GM19397 (cell line): ENCODE results near the gene RACGAP1.
"Not testable (repeated sequence)": the region's sequence is repeated elsewhere in the genome, so short reads cannot be mapped to it uniquely, and the experiment has no call there.

Source experiments
- ATAC-seq: cut with Tn5 transposase; IDR thresholded peaks from one replicate; pipeline ENCODE4 v1.9.1; 2021; ENCODE audit warnings: mild to moderate bottlenecking, moderate library complexity; ENCODE audit not compliant: unreplicated experiment

The RACGAP1 gene

DNA sequence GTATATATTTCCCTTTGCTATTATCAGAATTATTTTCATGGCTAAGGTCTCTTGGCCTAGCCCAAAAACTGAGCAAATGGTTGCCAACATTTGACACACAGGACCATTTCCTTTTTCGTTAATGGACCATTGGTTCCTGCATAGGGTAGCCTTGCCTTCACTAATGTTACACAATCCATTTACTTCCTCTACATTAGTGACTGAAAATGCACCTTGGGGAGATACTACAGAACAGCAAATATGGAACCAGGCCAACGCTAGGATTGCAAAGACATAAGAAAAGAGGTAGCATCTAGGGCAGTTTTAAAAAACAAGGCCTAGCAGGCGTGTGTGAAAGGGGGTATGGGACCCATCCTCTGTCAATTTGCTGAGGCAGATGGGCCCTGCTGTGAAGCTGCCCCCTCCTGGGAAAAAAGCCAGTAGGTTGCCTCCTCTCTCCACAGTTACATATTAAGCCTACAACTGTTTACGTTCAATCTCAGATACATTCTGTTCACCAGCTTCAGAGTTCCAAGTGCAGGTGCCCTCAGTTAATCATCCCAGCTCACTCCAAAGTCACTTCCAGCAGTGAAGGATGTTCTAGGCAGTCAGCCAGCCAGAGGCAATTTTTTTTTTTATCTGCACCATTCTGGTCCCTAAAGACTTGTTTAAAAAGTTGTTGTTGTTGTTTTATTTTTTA lies 37.5 kb downstream of the RACGAP1 start:
- no peak for ATAC-seq

DNA sequence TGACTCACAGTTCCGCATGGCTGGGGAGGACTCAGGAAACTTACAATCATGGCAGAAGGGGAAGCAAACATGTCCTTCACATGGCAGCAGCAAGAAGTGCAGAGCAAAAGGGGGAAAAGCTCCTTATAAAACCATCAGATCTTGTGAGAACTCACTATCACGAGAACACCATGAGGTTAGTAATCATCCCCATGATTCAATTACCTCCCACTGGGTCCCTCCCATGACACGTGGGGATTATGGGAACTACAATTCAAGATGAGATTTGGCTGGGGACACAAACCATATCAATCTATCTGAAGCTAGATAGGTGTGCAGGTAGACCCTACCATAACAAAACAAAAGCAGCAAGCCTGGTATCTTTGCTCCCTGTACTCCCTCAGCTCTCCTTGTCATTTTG lies 38.8 kb downstream of the RACGAP1 start:
- ATAC-seq = not testable (repeated sequence)

- no peak for ATAC-seq
Measured at GRCh38 chr12:49985981-49986380, 39.3 kb downstream of the RACGAP1 start.

DNA sequence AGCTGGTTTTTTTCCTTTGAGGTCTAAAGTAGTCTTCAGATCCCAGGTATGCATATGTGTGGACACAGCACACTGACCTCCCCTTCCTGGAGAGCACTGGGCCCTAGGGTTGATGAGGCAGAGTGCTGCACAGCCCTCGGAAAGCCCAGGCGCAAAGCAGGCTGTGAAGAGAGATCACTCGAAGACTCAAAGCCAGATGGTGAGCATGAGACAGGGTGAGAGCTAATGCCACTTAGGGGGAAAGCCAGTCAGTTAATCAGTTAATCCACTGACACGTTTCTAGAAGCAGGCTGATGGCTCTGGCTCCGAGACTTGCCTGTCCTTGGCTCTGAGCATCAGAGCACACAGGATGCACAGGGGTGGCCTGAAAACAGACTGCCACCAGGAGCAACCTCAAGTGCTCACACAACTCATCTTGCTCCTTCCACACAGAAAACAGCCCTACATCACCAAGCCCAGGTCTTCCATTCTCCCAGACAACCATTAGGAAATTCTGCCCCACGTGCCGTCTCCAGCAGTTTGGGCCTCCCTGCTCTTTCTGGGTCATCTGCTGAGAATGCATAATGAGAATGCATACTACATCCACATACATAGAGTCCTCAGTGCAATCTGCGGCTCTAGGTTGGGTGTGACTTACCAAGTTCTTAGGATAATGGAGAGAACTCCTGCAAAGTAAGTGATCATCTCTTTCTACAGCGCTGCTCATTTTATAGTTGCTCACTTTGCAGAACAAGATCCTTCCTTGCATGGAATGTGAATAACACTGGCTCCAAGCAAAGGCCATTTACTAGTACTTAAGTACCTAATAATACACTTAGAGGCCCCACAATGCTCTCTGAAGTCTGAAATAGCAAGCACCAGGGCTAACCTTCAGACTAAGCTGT lies 40.6 kb downstream of the RACGAP1 start:
- no peak for ATAC-seq

DNA sequence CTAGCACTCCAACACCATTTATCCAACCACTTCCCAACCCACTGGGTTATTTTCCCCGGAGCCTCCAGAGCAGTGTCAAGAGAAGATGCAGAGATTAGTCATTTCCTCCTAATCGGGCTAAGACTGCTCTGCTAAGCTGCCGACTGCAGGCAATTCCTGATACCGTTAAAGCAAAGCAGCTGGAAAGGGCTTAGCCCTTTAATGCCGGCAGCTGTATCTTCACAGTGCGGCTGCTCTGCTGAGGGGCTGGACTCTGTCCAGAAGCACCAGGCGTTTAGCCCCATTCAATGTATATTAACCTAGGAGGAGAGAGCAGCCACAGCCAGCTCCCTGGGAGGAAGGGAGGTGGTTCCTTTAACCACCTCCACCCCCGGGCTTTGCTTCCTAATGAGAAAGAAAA lies 41.4 kb downstream of the RACGAP1 start:
- ATAC-seq = no peak

DNA sequence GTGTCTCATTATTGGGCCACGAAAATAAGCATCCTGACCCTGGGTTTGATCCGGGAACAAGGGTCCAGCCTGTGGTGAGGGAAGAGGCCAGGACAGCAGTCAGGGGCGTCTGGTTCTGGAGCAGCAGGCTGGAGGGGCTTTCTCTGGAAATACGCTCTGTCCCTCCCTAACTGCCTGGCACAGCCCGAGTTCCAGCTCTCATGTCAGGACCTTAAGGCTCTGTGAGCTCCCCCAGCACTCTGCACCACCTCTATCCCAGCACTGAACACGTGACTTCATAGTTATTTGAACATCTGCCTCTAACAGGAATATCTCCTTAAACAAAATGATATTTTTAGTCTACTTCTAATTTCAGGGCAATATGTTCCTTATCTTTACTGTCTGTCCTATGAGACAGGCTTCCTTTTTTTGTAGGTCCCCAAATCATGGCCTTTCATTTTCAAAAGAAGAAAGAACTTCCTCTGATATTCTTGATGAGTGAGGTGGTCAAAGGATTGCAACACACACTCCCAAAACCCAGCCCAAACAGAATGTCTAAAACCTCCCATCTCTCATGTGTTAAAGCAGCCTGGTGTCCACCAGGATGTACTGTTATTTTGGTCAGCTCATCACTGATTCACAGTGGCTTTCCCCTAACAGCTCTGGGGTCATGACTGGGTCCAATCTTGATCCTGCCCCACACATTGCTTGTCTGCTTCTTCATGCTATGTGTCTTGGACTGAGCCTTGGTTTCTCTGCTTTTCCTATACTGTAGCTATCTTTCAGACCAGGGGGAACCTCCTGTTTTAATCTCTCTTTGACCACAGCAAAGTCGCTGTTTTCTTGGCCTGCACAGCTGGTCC lies 42.8 kb downstream of the RACGAP1 start:
- ATAC-seq = no peak

- no peak for ATAC-seq
Measured at GRCh38 chr12:49980501-49981349, 44.6 kb downstream of the RACGAP1 start.

DNA sequence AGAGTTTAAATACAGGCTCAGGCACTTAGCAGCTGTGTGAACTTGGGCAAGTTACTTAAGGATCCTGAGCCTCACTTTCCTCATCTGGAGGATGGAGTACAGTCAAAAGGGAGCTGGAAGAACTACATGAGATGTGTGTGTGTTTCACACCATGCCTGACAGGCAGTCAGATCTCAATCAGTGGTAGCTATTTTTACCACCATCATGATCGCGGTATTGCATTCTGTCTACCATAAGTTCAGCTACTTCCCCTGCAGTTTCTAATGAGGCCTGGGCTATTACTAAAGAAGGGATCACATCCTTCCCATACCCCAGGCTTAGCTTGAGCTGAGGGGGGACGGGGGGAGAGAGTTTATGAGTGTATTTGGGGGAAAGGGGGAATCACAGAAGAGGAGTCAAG lies 45.5 kb downstream of the RACGAP1 start:
- no peak for ATAC-seq

GRCh38 chr12:49979016-49979586 lies 46.2 kb downstream of the RACGAP1 start:
- ATAC-seq = no peak

- no peak for ATAC-seq
Measured at GRCh38 chr12:49978125-49978524, 47.2 kb downstream of the RACGAP1 start.

GRCh38 chr12:49976557-49976956 lies 48.7 kb downstream of the RACGAP1 start:
- no peak for ATAC-seq

DNA sequence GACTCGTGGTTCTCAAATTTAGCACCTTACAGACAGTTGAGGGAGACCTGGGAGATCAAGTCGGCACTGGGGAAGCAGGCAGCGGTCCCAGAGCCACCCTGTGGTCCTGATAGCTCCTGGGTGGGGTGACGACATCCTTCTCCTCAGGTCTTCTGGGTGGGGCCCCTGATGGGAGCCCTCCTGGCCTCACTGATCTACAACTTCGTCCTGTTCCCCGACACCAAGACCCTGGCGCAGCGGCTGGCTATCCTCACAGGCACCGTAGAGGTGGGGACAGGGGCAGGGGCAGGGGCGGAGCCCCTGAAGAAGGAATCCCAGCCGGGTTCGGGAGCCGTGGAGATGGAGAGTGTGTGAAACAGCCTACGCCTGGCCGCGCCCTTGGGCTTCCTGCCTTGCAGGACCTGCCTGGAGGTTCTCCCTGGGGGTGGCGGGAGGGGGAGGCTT lies 50.0 kb downstream of the RACGAP1 start:
- no peak for ATAC-seq

- no peak for ATAC-seq
Measured at GRCh38 chr12:49974677-49975317, 50.5 kb downstream of the RACGAP1 start.

GRCh38 chr12:49974231-49974675 lies 51.0 kb downstream of the RACGAP1 start:
- no peak for ATAC-seq

GRCh38 chr12:49973361-49973830 lies 51.9 kb downstream of the RACGAP1 start:
- no peak for ATAC-seq

GRCh38 chr12:49972641-49973360 lies 52.5 kb downstream of the RACGAP1 start, which contains the start of gene AQP6:
Gene AQP6, plus strand, starts transcription at chr12:49972947. Its CDS starts 227 bp downstream, at chr12:49973174.
- ATAC-seq = no peak

DNA sequence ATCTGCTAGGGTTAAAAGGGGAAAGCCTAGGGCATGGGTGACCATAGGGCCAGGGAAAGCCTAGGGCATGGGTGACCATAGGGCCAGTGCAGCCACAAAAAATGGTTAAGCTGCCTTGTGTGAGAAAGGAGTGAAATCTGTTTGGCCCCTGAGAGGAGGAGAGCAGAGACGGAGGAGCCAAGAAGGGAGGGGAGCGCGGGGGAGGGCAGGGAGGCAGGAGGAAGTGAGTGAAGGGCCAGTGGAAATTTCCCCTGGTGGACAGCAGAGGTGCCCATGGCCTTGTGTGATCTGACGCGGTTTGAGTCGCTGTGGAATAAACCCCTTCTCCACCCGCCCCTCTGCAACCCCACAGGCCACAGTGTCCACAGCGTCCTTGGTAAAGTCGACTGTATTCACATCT lies 53.2 kb downstream of the RACGAP1 start:
- no peak for ATAC-seq

- no peak for ATAC-seq
Measured at GRCh38 chr12:49971141-49971540, 54.2 kb downstream of the RACGAP1 start.

GRCh38 chr12:49970658-49971057 lies 54.6 kb downstream of the RACGAP1 start:
- ATAC-seq = no peak
